GM13976 (cell line): Measurements from ENCODE around the gene VPS45.
"Not testable (repeated sequence)": the region's sequence is repeated elsewhere in the genome, so short reads cannot be mapped to it uniquely, and the experiment has no call there.

ENCODE experiments used
- DNase-seq: peaks from one replicate; pipeline ENCODE4 v3.0.0; 2012; ENCODE audit warnings: low spot score
- CTCF ChIP-seq: IDR thresholded peaks from 2 replicates; pipeline ENCODE4 v1.5.1; 2012; ENCODE audit warnings: borderline replicate concordance, mild to moderate bottlenecking; ENCODE audit not compliant: insufficient read depth; ENCODE audit errors: extremely low read depth, missing control alignments, control extremely low read depth
- in situ Hi-C: fragments of 300-500 bp; cut with MboI; formaldehyde crosslinking; loops from one replicate; pipeline ENCODE4 v1.12.0; 2022; ENCODE audit warnings: low sequenced_read_pairs, mixed read lengths, inconsistent platforms; ENCODE audit not compliant: unreplicated experiment

VPS45 gene

GRCh38 chr1:150121236-150121862 is 53.8 kb downstream of the VPS45 start:
- no peak for TF ChIP-seq CTCF
- in situ Hi-C loops = no loop called here
- DNase-seq = no peak

- DNase-seq = no peak
- TF ChIP-seq CTCF = no peak
- in situ Hi-C loops = no loop called here
Measured at GRCh38 chr1:150126811-150127210, 59.2 kb downstream of the VPS45 start.

GRCh38 chr1:150127464-150127863 is 59.9 kb downstream of the VPS45 start:
- in situ Hi-C loops = no loop called here
- no peak for TF ChIP-seq CTCF
- DNase-seq = no peak

GRCh38 chr1:150127868-150128267 is 60.3 kb downstream of the VPS45 start:
- no peak for DNase-seq
- in situ Hi-C loops = no loop called here
- no peak for TF ChIP-seq CTCF

- in situ Hi-C loops = no loop called here
- no peak for TF ChIP-seq CTCF
- no peak for DNase-seq
Measured at GRCh38 chr1:150132372-150132771, 64.8 kb downstream of the VPS45 start.

- no peak for DNase-seq
- TF ChIP-seq CTCF = no peak
- in situ Hi-C loops = no loop called here
Measured at GRCh38 chr1:150134537-150134936, 67.0 kb downstream of the VPS45 start.

GRCh38 chr1:150135400-150135799 is 67.8 kb downstream of the VPS45 start:
- DNase-seq, in situ Hi-C loops: not testable (repeated sequence)
